ENCODE data around the gene FBN1.

FBN1 gene

DNA sequence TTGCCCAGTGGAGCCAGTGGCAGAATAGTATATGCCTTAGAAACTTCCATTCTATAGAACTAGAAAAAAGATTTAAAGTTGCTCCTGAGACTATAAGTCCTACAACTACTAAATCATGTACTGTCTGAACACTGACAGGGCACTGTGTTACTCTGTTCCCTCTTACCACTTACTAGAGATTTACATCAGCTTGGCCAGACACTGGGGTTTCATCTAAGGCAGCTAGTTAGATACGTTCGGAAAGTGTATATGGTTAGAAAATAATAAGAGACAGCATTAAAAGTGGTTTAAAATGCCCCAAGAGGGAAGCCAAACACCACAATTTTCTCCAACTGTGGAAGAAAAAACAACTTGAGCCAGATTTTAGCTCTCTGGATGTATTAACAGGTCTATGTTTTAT is 97.1 kb downstream of the FBN1 start:
- H3K4me3 ChIP-seq (ENCODE audit: low read depth, low read length): no peak overlapping the region
- no peak for DNase-seq
- H3K36me3 ChIP-seq: no peaks in the 10 kb centered on the region
- H3K27me3 ChIP-seq (ENCODE audit: insufficient read depth, low read depth, severe bottlenecking): no peaks in the 10 kb centered on the region
- no peaks in the 10 kb centered on the region for H3K9me3 ChIP-seq (ENCODE audit: severe bottlenecking)
- H3K27ac ChIP-seq: no peak overlapping the region
- TF ChIP-seq, protein P1, sequence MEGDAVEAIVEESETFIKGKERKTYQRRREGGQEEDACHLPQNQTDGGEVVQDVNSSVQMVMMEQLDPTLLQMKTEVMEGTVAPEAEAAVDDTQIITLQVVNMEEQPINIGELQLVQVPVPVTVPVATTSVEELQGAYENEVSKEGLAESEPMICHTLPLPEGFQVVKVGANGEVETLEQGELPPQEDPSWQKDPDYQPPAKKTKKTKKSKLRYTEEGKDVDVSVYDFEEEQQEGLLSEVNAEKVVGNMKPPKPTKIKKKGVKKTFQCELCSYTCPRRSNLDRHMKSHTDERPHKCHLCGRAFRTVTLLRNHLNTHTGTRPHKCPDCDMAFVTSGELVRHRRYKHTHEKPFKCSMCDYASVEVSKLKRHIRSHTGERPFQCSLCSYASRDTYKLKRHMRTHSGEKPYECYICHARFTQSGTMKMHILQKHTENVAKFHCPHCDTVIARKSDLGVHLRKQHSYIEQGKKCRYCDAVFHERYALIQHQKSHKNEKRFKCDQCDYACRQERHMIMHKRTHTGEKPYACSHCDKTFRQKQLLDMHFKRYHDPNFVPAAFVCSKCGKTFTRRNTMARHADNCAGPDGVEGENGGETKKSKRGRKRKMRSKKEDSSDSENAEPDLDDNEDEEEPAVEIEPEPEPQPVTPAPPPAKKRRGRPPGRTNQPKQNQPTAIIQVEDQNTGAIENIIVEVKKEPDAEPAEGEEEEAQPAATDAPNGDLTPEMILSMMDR (IDR thresholded peaks at IDR 0.05; ENCODE audit: low read depth, low read length): no peak

DNA sequence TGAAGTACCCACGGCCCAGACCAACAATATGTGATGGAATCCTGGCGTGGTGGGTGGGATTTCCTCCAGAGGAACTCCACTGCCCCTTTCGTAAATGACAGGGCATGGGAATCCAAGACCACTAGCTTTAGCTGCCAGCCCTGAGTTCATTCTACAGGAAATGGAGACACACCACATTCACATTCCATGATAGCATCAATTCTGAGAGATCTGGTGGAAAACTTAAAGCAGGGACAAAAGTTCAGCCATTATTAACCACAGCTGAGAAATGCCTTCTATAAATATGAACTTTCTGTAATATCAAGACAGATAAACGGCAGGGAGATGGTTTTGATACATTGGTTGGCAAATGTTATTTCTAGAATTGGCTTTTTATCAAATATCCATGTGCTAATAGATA is 98.2 kb downstream of the FBN1 start:
- H3K4me3 ChIP-seq (ENCODE audit: low read depth, low read length): no peak overlapping the region
- no peak for DNase-seq

DNA sequence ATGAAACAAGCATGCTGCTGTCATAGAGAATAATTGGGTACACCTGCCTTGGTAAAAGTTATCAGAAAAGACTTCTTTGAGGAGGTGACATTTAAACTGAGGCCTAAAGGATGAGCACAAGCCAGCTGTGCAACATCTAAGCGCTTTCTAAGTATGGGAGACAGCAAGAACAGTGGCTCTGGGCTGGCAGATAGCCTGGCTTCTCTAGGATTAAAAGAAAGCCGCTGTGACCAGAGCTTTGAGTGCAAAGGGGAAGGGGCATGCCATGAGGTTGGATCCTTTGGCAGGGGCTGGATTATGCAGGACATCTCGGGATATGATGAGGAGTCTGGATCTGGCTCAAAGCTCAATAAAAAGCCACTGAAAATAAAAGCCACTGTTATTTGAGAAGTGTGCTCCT is 99.2 kb downstream of the FBN1 start:
- TF ChIP-seq, protein P1 (IDR thresholded peaks at IDR 0.05; ENCODE audit: low read depth, low read length): no peak
- no peak for DNase-seq
- Histone ChIP-seq H3K36me3 (no peaks in the 10 kb centered on the region), H3K27me3 (ENCODE audit: insufficient read depth, low read depth, severe bottlenecking) (no peaks in the 10 kb centered on the region), H3K27ac (no peak overlapping the region), H3K4me3 (ENCODE audit: low read depth, low read length) (no peak overlapping the region), H3K9me3 (ENCODE audit: severe bottlenecking) (no peaks in the 10 kb centered on the region)

More for the DNA sequence above, 98.2 kb downstream of the FBN1 start:
- H3K9me3 ChIP-seq (ENCODE audit: severe bottlenecking): no peaks in the 10 kb centered on the region
- H3K27me3 ChIP-seq (ENCODE audit: insufficient read depth, low read depth, severe bottlenecking): no peaks in the 10 kb centered on the region
- no peaks in the 10 kb centered on the region for H3K36me3 ChIP-seq
- no peak overlapping the region for H3K27ac ChIP-seq
- TF ChIP-seq, protein P1 (IDR thresholded peaks at IDR 0.05; ENCODE audit: low read depth, low read length): no peak

DNA sequence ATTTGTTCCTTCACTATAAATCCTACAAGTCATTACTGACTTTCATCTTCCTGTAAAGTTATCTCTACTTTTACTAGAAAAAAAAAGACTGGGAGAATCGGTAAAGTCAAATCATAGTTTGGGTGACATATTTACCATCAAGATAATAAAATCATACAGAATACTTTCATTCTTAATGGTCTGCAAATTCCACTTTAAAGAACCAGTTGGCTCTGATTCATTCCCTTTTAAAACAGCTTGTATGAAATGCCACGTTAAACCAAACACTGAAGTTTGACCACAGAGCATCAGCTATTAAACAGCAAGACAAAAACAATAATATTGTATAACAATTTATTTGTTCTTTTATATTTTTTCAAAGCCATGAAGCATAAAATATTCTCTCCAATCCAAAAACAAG is 100.7 kb downstream of the FBN1 start:
- no peaks in the 10 kb centered on the region for H3K9me3 ChIP-seq (ENCODE audit: severe bottlenecking)
- no peaks in the 10 kb centered on the region for H3K27me3 ChIP-seq (ENCODE audit: insufficient read depth, low read depth, severe bottlenecking)
- DNase-seq: no peak
- TF ChIP-seq, protein P1 (IDR thresholded peaks at IDR 0.05; ENCODE audit: low read depth, low read length): no peak
- H3K36me3 ChIP-seq: no peaks in the 10 kb centered on the region
- no peak overlapping the region for H3K4me3 ChIP-seq (ENCODE audit: low read depth, low read length)
- H3K27ac ChIP-seq: no peak overlapping the region

DNA sequence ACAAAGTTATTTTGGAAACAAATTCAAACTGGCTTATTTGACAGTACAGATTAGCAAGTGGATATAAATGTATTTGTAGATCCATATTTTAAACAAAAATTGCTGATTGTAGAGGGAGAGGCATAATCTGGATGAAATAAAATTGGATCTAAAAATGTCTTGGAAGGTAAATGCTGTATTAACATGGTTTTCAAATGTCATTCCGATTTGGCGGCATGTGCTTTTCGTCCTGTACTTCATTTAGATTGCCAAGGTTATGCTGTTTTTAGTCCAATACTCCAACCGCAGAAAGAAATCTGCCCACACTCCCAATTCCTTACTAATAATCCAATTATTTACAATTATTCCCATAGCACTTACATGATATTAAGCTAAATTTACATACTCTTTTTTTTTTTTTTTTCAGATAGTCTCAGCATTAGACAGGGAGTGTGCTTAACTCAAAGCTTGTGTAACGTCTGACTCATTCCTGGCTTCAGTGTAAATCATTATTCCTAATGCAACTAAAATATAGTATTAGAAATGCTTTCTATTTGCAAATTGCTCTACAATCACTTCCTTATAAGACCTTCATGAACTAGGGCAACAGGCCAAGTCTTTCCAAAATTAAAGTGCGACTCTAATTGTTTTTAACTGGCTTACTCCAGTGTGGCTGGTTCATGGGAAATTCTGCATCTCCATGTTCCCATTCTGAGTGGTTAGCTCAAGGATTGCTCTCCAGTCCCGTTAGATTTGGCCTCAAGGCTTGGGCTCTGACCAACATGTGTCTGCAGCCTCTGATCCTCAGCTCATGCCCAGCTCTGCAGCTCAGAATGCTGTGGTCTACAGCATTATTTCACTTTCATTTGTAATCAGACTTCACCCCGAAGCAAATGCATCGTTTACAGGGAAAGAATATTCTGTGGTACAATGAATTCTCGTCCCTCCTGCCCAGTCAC is 103.9 kb downstream of the FBN1 start:
- H3K9me3 ChIP-seq (ENCODE audit: severe bottlenecking): no peaks in the 10 kb centered on the region
- TF ChIP-seq, protein P1 (IDR thresholded peaks at IDR 0.05; ENCODE audit: low read depth, low read length): no peak
- H3K27me3 ChIP-seq (ENCODE audit: insufficient read depth, low read depth, severe bottlenecking): no peaks in the 10 kb centered on the region
- no peaks in the 10 kb centered on the region for H3K36me3 ChIP-seq
- no peak overlapping the region for H3K4me3 ChIP-seq (ENCODE audit: low read depth, low read length)
- no peak overlapping the region for H3K27ac ChIP-seq
- DNase-seq: no peak
